ENCODE results near the gene BTBD9.

The BTBD9 gene

GRCh38 chr6:38268342-38268741 is 371.4 kb downstream of the BTBD9 start:
- H3K36me3 ChIP-seq (ENCODE audit: control insufficient read depth in 5 of 5, insufficient read depth in 5 of 5, low read length in 5 of 5), result no peaks in the 10 kb centered on the region
- H3K4me3 ChIP-seq (ENCODE audit: low read depth in 1 of 5, low read length in 5 of 5), result no peak overlapping the region
- H3K4me1 ChIP-seq (ENCODE audit: control insufficient read depth in 5 of 5, insufficient read depth in 5 of 5, low read length in 5 of 5), result peaks cover 0 to 30% (median 15%) of the 10 kb centered on the region in 5 donors
- H3K27me3 ChIP-seq (ENCODE audit: control insufficient read depth in 5 of 5, insufficient read depth in 4 of 5, low read length in 5 of 5), result no peaks in the 10 kb centered on the region
- H3K27ac ChIP-seq (ENCODE audit: low read depth, low read length), result no peak overlapping the region
- no peak overlapping the region for H3K9ac ChIP-seq (ENCODE audit: low read length in 5 of 5)
- no peaks in the 10 kb centered on the region for H3K9me3 ChIP-seq (ENCODE audit: control insufficient read depth in 5 of 5, low read length in 5 of 5)

GRCh38 chr6:38266921-38267354 is 372.8 kb downstream of the BTBD9 start:
- Histone ChIP-seq H3K4me3 (ENCODE audit: low read depth in 1 of 5, low read length in 5 of 5) (no peak overlapping the region), H3K9ac (ENCODE audit: low read length in 5 of 5) (no peak overlapping the region), H3K36me3 (ENCODE audit: control insufficient read depth in 5 of 5, insufficient read depth in 5 of 5, low read length in 5 of 5) (no peaks in the 10 kb centered on the region), H3K4me1 (ENCODE audit: control insufficient read depth in 5 of 5, insufficient read depth in 5 of 5, low read length in 5 of 5) (peaks cover 3 to 39% (median 21%) of the 10 kb centered on the region in 5 donors), H3K27ac (ENCODE audit: low read depth, low read length) (no peak overlapping the region), H3K9me3 (ENCODE audit: control insufficient read depth in 5 of 5, low read length in 5 of 5) (no peaks in the 10 kb centered on the region), H3K27me3 (ENCODE audit: control insufficient read depth in 5 of 5, insufficient read depth in 4 of 5, low read length in 5 of 5) (no peaks in the 10 kb centered on the region)

- no peaks in the 10 kb centered on the region for H3K27me3 ChIP-seq (ENCODE audit: control insufficient read depth in 5 of 5, insufficient read depth in 4 of 5, low read length in 5 of 5)
- H3K9ac ChIP-seq (ENCODE audit: low read length in 5 of 5), result no peak overlapping the region
- no peaks in the 10 kb centered on the region for H3K9me3 ChIP-seq (ENCODE audit: control insufficient read depth in 5 of 5, low read length in 5 of 5)
- peaks cover 7 to 30% (median 21%) of the 10 kb centered on the region in 5 donors for H3K4me1 ChIP-seq (ENCODE audit: control insufficient read depth in 5 of 5, insufficient read depth in 5 of 5, low read length in 5 of 5)
- no peak overlapping the region for H3K27ac ChIP-seq (ENCODE audit: low read depth, low read length)
- no peaks in the 10 kb centered on the region for H3K36me3 ChIP-seq (ENCODE audit: control insufficient read depth in 5 of 5, insufficient read depth in 5 of 5, low read length in 5 of 5)
- H3K4me3 ChIP-seq (ENCODE audit: low read depth in 1 of 5, low read length in 5 of 5), result no peak overlapping the region
Measured at GRCh38 chr6:38264605-38265004, 375.1 kb downstream of the BTBD9 start.

GRCh38 chr6:38262609-38263008 is 377.1 kb downstream of the BTBD9 start:
- Histone ChIP-seq H3K27ac (ENCODE audit: low read depth, low read length) (peak overlapping the region; percentile 66), H3K27me3 (ENCODE audit: control insufficient read depth in 5 of 5, insufficient read depth in 4 of 5, low read length in 5 of 5) (no peaks in the 10 kb centered on the region)

GRCh38 chr6:38262026-38262425 is 377.7 kb downstream of the BTBD9 start:
- H3K9me3 ChIP-seq (ENCODE audit: control insufficient read depth in 5 of 5, low read length in 5 of 5), result no peaks in the 10 kb centered on the region
- H3K36me3 ChIP-seq (ENCODE audit: control insufficient read depth in 5 of 5, insufficient read depth in 5 of 5, low read length in 5 of 5), result peaks cover 0 to 6% (median 0%) of the 10 kb centered on the region in 5 donors
- H3K27me3 ChIP-seq (ENCODE audit: control insufficient read depth in 5 of 5, insufficient read depth in 4 of 5, low read length in 5 of 5), result no peaks in the 10 kb centered on the region
- peak overlapping the region; percentile 66 for H3K27ac ChIP-seq (ENCODE audit: low read depth, low read length)
- H3K4me3 ChIP-seq (ENCODE audit: low read depth in 1 of 5, low read length in 5 of 5), result no peak overlapping the region
- H3K9ac ChIP-seq (ENCODE audit: low read length in 5 of 5), result no peak overlapping the region
- H3K4me1 ChIP-seq (ENCODE audit: control insufficient read depth in 5 of 5, insufficient read depth in 5 of 5, low read length in 5 of 5), result peaks cover 7 to 18% (median 12%) of the 10 kb centered on the region in 5 donors

More at GRCh38 chr6:38262609-38263008, 377.1 kb downstream of the BTBD9 start:
- no peak overlapping the region for H3K9ac ChIP-seq (ENCODE audit: low read length in 5 of 5)
- peaks cover 7 to 18% (median 12%) of the 10 kb centered on the region in 5 donors for H3K4me1 ChIP-seq (ENCODE audit: control insufficient read depth in 5 of 5, insufficient read depth in 5 of 5, low read length in 5 of 5)
- peaks cover 0 to 4% (median 0%) of the 10 kb centered on the region in 5 donors for H3K36me3 ChIP-seq (ENCODE audit: control insufficient read depth in 5 of 5, insufficient read depth in 5 of 5, low read length in 5 of 5)
- H3K4me3 ChIP-seq (ENCODE audit: low read depth in 1 of 5, low read length in 5 of 5), result no peak overlapping the region
- no peaks in the 10 kb centered on the region for H3K9me3 ChIP-seq (ENCODE audit: control insufficient read depth in 5 of 5, low read length in 5 of 5)

- Histone ChIP-seq H3K36me3 (ENCODE audit: control insufficient read depth in 5 of 5, insufficient read depth in 5 of 5, low read length in 5 of 5) (peaks cover 0 to 6% (median 0%) of the 10 kb centered on the region in 5 donors), H3K9ac (ENCODE audit: low read length in 5 of 5) (no peak overlapping the region), H3K27me3 (ENCODE audit: control insufficient read depth in 5 of 5, insufficient read depth in 4 of 5, low read length in 5 of 5) (no peaks in the 10 kb centered on the region), H3K27ac (ENCODE audit: low read depth, low read length) (peak overlapping the region; percentile 66), H3K9me3 (ENCODE audit: control insufficient read depth in 5 of 5, low read length in 5 of 5) (no peaks in the 10 kb centered on the region), H3K4me3 (ENCODE audit: low read depth in 1 of 5, low read length in 5 of 5) (no peak overlapping the region), H3K4me1 (ENCODE audit: control insufficient read depth in 5 of 5, insufficient read depth in 5 of 5, low read length in 5 of 5) (peaks cover 7 to 18% (median 12%) of the 10 kb centered on the region in 5 donors)
Measured at GRCh38 chr6:38261626-38262025, 378.1 kb downstream of the BTBD9 start.

- Histone ChIP-seq H3K27ac (ENCODE audit: low read depth, low read length) (no peak overlapping the region), H3K9ac (ENCODE audit: low read length in 5 of 5) (no peak overlapping the region), H3K9me3 (ENCODE audit: control insufficient read depth in 5 of 5, low read length in 5 of 5) (no peaks in the 10 kb centered on the region)
Measured at GRCh38 chr6:38259736-38260135, 380.0 kb downstream of the BTBD9 start.

GRCh38 chr6:38248500-38249234 is 391.1 kb downstream of the BTBD9 start:
- Histone ChIP-seq H3K27ac (ENCODE audit: low read depth, low read length) (no peak overlapping the region), H3K4me1 (ENCODE audit: control insufficient read depth in 5 of 5, insufficient read depth in 5 of 5, low read length in 5 of 5) (no peaks in the 10 kb centered on the region), H3K36me3 (ENCODE audit: control insufficient read depth in 5 of 5, insufficient read depth in 5 of 5, low read length in 5 of 5) (peaks cover 0 to 3% (median 0%) of the 10 kb centered on the region in 5 donors), H3K9ac (ENCODE audit: low read length in 5 of 5) (no peak overlapping the region), H3K4me3 (ENCODE audit: low read depth in 1 of 5, low read length in 5 of 5) (no peak overlapping the region), H3K27me3 (ENCODE audit: control insufficient read depth in 5 of 5, insufficient read depth in 4 of 5, low read length in 5 of 5) (no peaks in the 10 kb centered on the region), H3K9me3 (ENCODE audit: control insufficient read depth in 5 of 5, low read length in 5 of 5) (no peaks in the 10 kb centered on the region)

More at GRCh38 chr6:38259736-38260135, 380.0 kb downstream of the BTBD9 start:
- Histone ChIP-seq H3K36me3 (ENCODE audit: control insufficient read depth in 5 of 5, insufficient read depth in 5 of 5, low read length in 5 of 5) (peaks cover 7 to 14% (median 9%) of the 10 kb centered on the region in 5 donors), H3K4me1 (ENCODE audit: control insufficient read depth in 5 of 5, insufficient read depth in 5 of 5, low read length in 5 of 5) (peaks cover 7 to 18% (median 12%) of the 10 kb centered on the region in 5 donors), H3K27me3 (ENCODE audit: control insufficient read depth in 5 of 5, insufficient read depth in 4 of 5, low read length in 5 of 5) (no peaks in the 10 kb centered on the region), H3K4me3 (ENCODE audit: low read depth in 1 of 5, low read length in 5 of 5) (no peak overlapping the region)

- no peak overlapping the region for H3K9ac ChIP-seq (ENCODE audit: low read length in 5 of 5)
- H3K9me3 ChIP-seq (ENCODE audit: control insufficient read depth in 5 of 5, low read length in 5 of 5), result no peaks in the 10 kb centered on the region
- H3K36me3 ChIP-seq (ENCODE audit: control insufficient read depth in 5 of 5, insufficient read depth in 5 of 5, low read length in 5 of 5), result no peaks in the 10 kb centered on the region
- H3K4me1 ChIP-seq (ENCODE audit: control insufficient read depth in 5 of 5, insufficient read depth in 5 of 5, low read length in 5 of 5), result no peaks in the 10 kb centered on the region
- no peak overlapping the region for H3K27ac ChIP-seq (ENCODE audit: low read depth, low read length)
- H3K4me3 ChIP-seq (ENCODE audit: low read depth in 1 of 5, low read length in 5 of 5), result no peak overlapping the region
- no peaks in the 10 kb centered on the region for H3K27me3 ChIP-seq (ENCODE audit: control insufficient read depth in 5 of 5, insufficient read depth in 4 of 5, low read length in 5 of 5)
Measured at GRCh38 chr6:38245295-38245694, 394.4 kb downstream of the BTBD9 start.

GRCh38 chr6:38244869-38245268 is 394.9 kb downstream of the BTBD9 start:
- no peaks in the 10 kb centered on the region for H3K9me3 ChIP-seq (ENCODE audit: control insufficient read depth in 5 of 5, low read length in 5 of 5)
- H3K9ac ChIP-seq (ENCODE audit: low read length in 5 of 5), result no peak overlapping the region
- no peak overlapping the region for H3K4me3 ChIP-seq (ENCODE audit: low read depth in 1 of 5, low read length in 5 of 5)
- H3K27ac ChIP-seq (ENCODE audit: low read depth, low read length), result no peak overlapping the region
- no peaks in the 10 kb centered on the region for H3K4me1 ChIP-seq (ENCODE audit: control insufficient read depth in 5 of 5, insufficient read depth in 5 of 5, low read length in 5 of 5)
- H3K36me3 ChIP-seq (ENCODE audit: control insufficient read depth in 5 of 5, insufficient read depth in 5 of 5, low read length in 5 of 5), result no peaks in the 10 kb centered on the region
- H3K27me3 ChIP-seq (ENCODE audit: control insufficient read depth in 5 of 5, insufficient read depth in 4 of 5, low read length in 5 of 5), result no peaks in the 10 kb centered on the region
